IMR-90 (cell line): ENCODE results near the gene DCC.

Experiments used
- MXI1 ChIP-seq: IDR thresholded peaks from 2 replicates; pipeline ENCODE4 v1.6.1; 2012; ENCODE audit warnings: low read depth, mild to moderate bottlenecking, low read length, moderate library complexity, borderline replicate concordance
- POLR2A ChIP-seq: IDR thresholded peaks from 2 replicates; pipeline ENCODE4 v1.6.1; 2012; ENCODE audit warnings: mild to moderate bottlenecking, low read depth, low read length
- RAD21 ChIP-seq: IDR thresholded peaks from 2 replicates; pipeline ENCODE4 v1.6.1; 2012; ENCODE audit warnings: low read length, improper control_type of control experiment
- SMC3 ChIP-seq: fragments of 150-350 bp; IDR thresholded peaks from 2 replicates; pipeline ENCODE4 v1.6.1; 2016; ENCODE audit warnings: low read depth, mild to moderate bottlenecking, antibody characterized with exemption, low read length, moderate library complexity
- TF ChIP-seq, protein P1 (sequence below): conservative IDR thresholded peaks from 2 replicates; pipeline ENCODE4 v1.5.1; 2012; ENCODE audit warnings: mild to moderate bottlenecking, low read depth, low read length, improper control_type of control experiment
- TF ChIP-seq, protein P2 (sequence below): fragments of 150-350 bp; IDR thresholded peaks from 2 replicates; pipeline ENCODE4 v1.6.1; 2017; ENCODE audit warnings: mild to moderate bottlenecking, antibody characterized with exemption, low read length, low read depth

DNA sequence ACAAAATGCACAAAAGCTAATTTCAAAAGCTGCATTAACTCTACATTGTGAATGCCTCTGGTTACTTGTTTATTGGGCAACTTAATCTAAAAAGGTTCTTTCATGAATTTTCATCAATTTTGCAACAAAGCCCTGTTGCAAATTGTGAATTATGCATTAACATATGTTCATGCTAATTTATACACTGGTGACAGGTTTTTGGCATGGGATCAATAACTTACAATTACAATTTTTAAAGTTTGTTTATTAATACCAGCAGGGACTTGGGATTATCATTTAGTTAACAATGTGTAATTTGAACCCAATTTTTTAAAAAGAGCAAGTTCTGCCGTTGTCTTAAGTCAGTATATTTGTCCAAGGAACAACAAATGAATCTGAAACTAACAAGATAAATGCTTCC, 183.6 kb downstream of the DCC start:
- TF ChIP-seq, protein P1, sequence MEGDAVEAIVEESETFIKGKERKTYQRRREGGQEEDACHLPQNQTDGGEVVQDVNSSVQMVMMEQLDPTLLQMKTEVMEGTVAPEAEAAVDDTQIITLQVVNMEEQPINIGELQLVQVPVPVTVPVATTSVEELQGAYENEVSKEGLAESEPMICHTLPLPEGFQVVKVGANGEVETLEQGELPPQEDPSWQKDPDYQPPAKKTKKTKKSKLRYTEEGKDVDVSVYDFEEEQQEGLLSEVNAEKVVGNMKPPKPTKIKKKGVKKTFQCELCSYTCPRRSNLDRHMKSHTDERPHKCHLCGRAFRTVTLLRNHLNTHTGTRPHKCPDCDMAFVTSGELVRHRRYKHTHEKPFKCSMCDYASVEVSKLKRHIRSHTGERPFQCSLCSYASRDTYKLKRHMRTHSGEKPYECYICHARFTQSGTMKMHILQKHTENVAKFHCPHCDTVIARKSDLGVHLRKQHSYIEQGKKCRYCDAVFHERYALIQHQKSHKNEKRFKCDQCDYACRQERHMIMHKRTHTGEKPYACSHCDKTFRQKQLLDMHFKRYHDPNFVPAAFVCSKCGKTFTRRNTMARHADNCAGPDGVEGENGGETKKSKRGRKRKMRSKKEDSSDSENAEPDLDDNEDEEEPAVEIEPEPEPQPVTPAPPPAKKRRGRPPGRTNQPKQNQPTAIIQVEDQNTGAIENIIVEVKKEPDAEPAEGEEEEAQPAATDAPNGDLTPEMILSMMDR, result no peak
- TF ChIP-seq RAD21, result no peak
- TF ChIP-seq POLR2A, result no peak
- TF ChIP-seq, protein P2, sequence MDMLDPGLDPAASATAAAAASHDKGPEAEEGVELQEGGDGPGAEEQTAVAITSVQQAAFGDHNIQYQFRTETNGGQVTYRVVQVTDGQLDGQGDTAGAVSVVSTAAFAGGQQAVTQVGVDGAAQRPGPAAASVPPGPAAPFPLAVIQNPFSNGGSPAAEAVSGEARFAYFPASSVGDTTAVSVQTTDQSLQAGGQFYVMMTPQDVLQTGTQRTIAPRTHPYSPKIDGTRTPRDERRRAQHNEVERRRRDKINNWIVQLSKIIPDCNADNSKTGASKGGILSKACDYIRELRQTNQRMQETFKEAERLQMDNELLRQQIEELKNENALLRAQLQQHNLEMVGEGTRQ, result no peak
- TF ChIP-seq SMC3, result no peak
- TF ChIP-seq MXI1, result no peak
